ENCODE data around the gene API5. TPM values are rescaled to one million over a fixed set of nuclear protein-coding genes. Genes with fewer than 3 reads are reported as not detected.

API5 gene
- total RNA-seq (10 to 100 TPM; 42.7 to 82.9 (median 68.9) TPM), polyA plus RNA-seq (10 to 100 TPM; 29.9 to 83.2 TPM)
- long read RNA-seq, donor 1, partial matches to known transcripts, result 17 of 42 reads
- long read RNA-seq, donor 1, other reads (novel, unspliced or antisense), result 15 of 42 reads
- long read RNA-seq, donor 2, transcript API5-208 (14 exons, 1,868 nt), result minor isoform, 15 of 59 reads
- long read RNA-seq, donor 2, transcript API5-201 (14 exons, 3,714 nt), result major isoform, 19 of 59 reads
- long read RNA-seq, donor 2, partial matches to known transcripts, result 19 of 59 reads
- long read RNA-seq, donor 2, other reads (novel, unspliced or antisense), result 0 of 59 reads
- long read RNA-seq, donor 3, transcript API5-208 (14 exons, 1,868 nt), result minor isoform, 62 of 161 reads
- long read RNA-seq, donor 3, transcript API5-201 (14 exons, 3,714 nt), result major isoform, 67 of 161 reads
- long read RNA-seq, donor 3, partial matches to known transcripts, result 9 of 161 reads
- long read RNA-seq, donor 3, other reads (novel, unspliced or antisense), result 20 of 161 reads

DNA sequence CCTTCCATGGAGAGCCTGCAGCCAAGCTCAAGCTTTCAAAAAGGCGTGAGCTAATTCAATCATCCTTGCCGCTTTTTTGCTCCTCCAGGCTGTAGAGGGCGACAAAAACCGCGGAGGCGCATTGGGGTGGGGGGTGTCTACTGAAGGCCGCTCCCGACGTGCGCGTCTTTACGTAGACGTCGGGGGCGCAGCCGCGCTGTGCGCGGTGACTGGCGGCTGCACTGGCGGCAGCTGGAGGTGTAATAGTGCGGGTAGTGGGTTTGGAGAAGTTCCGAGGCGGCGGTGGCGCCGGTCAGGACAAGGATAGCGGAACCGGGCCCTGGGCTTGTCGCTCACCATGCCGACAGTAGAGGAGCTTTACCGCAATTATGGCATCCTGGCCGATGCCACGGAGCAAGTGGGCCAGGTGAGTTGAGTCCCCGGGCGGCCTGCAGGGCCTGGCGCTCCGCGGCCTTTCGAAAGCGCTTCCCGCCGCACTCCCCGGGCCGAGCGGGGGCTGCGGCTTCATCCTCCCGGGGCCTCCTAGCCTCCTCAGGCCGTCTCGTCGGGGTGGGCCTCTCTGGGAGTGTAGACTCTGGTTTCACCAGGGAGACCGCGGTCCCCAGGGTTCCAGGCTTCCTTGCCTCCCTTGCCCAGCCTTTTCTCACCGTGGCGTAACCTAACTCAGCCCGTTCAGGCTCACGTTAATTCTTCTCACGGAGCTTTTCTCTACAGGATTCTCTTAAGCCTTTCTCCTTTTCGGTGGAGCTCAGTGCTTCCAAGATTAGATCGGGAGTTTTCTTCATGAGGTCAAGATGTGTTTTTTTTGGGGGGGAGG, at the start of gene API5:
API5 (plus strand) TSS at position 206 of the 817 bp plus-strand sequence; CDS start at position 338, 132 bp downstream.
- DNase-seq, result peak; percentile 82 to 91 (median 86)
- H3K4me1 ChIP-seq (ENCODE audit: insufficient read depth), result peaks cover 8% of the 10 kb centered on the region
- H3K27me3 ChIP-seq, result no peaks in the 10 kb centered on the region
- peak within 1 kb of the TSS; percentile 91 for H3K4me3 ChIP-seq
- TF ChIP-seq, protein P1, sequence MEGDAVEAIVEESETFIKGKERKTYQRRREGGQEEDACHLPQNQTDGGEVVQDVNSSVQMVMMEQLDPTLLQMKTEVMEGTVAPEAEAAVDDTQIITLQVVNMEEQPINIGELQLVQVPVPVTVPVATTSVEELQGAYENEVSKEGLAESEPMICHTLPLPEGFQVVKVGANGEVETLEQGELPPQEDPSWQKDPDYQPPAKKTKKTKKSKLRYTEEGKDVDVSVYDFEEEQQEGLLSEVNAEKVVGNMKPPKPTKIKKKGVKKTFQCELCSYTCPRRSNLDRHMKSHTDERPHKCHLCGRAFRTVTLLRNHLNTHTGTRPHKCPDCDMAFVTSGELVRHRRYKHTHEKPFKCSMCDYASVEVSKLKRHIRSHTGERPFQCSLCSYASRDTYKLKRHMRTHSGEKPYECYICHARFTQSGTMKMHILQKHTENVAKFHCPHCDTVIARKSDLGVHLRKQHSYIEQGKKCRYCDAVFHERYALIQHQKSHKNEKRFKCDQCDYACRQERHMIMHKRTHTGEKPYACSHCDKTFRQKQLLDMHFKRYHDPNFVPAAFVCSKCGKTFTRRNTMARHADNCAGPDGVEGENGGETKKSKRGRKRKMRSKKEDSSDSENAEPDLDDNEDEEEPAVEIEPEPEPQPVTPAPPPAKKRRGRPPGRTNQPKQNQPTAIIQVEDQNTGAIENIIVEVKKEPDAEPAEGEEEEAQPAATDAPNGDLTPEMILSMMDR (IDR thresholded peaks at IDR 0.05), result peak; percentile 60 to 75 (median 72)
- no peak for TF ChIP-seq EP300 (IDR thresholded peaks at IDR 0.05)
- H3K27ac ChIP-seq, result peak within 1 kb of the TSS; percentile 74 to 81
- intact Hi-C loops (cut with DNase I), result no loop called here
- H3K9me3 ChIP-seq, result no peaks in the 10 kb centered on the region
- 0 to 1% (median 0%) methylated on average over 60 of the region's 60 CpGs for WGBS, 3 donors
- H3K36me3 ChIP-seq, result no peaks in the 10 kb centered on the region

DNA sequence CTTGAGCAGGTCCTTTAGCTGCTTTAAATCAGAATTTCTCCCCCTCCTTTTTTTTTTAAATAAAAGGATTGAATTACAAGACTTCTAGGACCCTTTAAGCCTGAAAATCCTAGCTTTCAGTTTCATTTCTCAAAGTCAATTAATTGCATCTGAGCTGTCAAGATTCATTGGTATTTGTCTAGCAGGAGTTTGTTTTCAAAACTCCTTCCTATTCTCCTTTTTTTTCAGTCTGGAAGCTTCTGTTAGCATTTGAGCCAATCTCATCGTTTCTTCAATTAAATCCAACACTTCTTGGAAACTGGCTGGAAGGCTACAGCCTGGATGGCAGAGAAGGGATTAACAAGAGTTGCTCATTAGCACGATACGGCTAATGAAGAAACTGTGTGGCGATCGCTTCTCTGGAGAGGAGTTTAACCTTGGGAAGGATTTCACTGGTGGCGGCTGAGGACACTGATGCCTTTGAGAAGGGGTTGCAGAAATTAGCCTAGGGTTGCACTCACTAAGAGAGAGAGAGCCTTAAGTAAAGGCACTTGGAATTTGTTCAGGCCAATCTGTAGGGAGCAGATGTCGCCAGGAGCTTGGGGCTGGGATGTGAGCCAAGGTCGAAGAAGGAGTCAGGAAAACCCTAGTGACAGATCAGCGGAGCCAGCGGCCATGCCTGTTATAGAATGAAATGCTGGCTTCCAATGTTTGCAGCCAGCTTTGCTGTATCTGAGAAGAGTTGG, 43.8 kb upstream of the API5 start:
- TF ChIP-seq POLR2A (IDR thresholded peaks at IDR 0.05), result no peak
- TF ChIP-seq, protein P1 (IDR thresholded peaks at IDR 0.05), result no peak
- no peak for TF ChIP-seq EP300 (IDR thresholded peaks at IDR 0.05)
- intact Hi-C loops (cut with DNase I), result no loop called here
- no peaks in the 10 kb centered on the region for H3K36me3 ChIP-seq
- H3K27ac ChIP-seq, result no peak overlapping the region
- no peaks in the 10 kb centered on the region for H3K9me3 ChIP-seq
- no peaks in the 10 kb centered on the region for H3K27me3 ChIP-seq
- no peak overlapping the region for H3K4me3 ChIP-seq
- peak in 1 of 5 donors; percentile 20 for DNase-seq
- H3K4me1 ChIP-seq (ENCODE audit: insufficient read depth), result peaks cover 1% of the 10 kb centered on the region
- 19 to 41% (median 21%) methylated on average over 10 of the region's 10 CpGs for WGBS, 3 donors

DNA sequence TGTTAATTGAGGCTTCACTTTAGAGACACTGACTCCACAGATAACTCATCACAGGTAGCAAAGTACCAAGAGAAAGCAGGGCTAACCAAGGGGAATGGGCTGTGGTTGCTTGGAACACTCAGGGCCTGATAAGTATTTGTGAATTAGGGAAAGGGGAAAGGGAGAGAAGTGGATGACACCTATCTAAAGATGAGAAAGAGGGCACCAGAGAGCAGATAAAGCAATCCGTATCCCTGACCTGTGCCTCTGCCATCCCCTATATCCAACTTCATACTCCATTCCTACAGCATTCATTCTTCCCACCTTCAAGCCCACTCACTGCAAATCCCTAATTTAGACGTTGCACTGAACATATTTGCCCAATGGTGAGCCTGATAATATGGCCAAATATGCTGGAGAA, 43.0 kb upstream of the API5 start:
- no peaks in the 10 kb centered on the region for H3K36me3 ChIP-seq
- TF ChIP-seq EP300 (IDR thresholded peaks at IDR 0.05), result no peak
- no peak for TF ChIP-seq POLR2A (IDR thresholded peaks at IDR 0.05)
- TF ChIP-seq, protein P1 (IDR thresholded peaks at IDR 0.05), result no peak
- intact Hi-C loops (cut with DNase I), result no loop called here
- DNase-seq, result no peak
- H3K9me3 ChIP-seq, result no peaks in the 10 kb centered on the region
- no peak overlapping the region for H3K27ac ChIP-seq
- H3K27me3 ChIP-seq, result no peaks in the 10 kb centered on the region
- H3K4me1 ChIP-seq (ENCODE audit: insufficient read depth), result peaks cover 1% of the 10 kb centered on the region
- 29 to 35% (median 30%) methylated on average over 2 of the region's 2 CpGs for WGBS, 3 donors
- no peak overlapping the region for H3K4me3 ChIP-seq

Measured in ovary (tissue), 10 donors.